Stomach (tissue), 4 donors: ENCODE data around the gene ZDHHC1.

Experiments used
- CTCF ChIP-seq, 7 experiments: fragments of 450-650 bp in 4 of 7; fragments of 200-600 bp in 3 of 7; sonication (generic) in 3 of 7; IDR thresholded peaks; one replicate each; pipeline ENCODE4 v1.5.1; 2016 to 2019; ENCODE audit warnings: antibody characterized with exemption in 7 of 7, control low read depth in 2 of 7, mild to moderate bottlenecking in 1 of 7
- POLR2AphosphoS5 ChIP-seq, 3 donors: sonication (generic); formaldehyde crosslinking; IDR thresholded peaks; one replicate each; pipeline ENCODE4 v1.6.1; 2016; ENCODE audit warnings: antibody characterized with exemption in 3 of 3

GRCh38 chr16:67458121-67458641 is 41.9 kb upstream of the ZDHHC1 start:
- TF ChIP-seq CTCF (IDR thresholded peaks at IDR 0.05), result no peak
- TF ChIP-seq POLR2AphosphoS5 (IDR thresholded peaks at IDR 0.05), result no peak
